Measurements from ENCODE around the gene TMEM17.

Gene TMEM17

GRCh38 chr2:62511636-62512035 is 5.6 kb upstream of the TMEM17 start:
- no peak overlapping the region for H3K4me3 ChIP-seq (ENCODE audit: control insufficient read depth, low read depth, low read length)
- TF ChIP-seq, protein P1, sequence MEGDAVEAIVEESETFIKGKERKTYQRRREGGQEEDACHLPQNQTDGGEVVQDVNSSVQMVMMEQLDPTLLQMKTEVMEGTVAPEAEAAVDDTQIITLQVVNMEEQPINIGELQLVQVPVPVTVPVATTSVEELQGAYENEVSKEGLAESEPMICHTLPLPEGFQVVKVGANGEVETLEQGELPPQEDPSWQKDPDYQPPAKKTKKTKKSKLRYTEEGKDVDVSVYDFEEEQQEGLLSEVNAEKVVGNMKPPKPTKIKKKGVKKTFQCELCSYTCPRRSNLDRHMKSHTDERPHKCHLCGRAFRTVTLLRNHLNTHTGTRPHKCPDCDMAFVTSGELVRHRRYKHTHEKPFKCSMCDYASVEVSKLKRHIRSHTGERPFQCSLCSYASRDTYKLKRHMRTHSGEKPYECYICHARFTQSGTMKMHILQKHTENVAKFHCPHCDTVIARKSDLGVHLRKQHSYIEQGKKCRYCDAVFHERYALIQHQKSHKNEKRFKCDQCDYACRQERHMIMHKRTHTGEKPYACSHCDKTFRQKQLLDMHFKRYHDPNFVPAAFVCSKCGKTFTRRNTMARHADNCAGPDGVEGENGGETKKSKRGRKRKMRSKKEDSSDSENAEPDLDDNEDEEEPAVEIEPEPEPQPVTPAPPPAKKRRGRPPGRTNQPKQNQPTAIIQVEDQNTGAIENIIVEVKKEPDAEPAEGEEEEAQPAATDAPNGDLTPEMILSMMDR (IDR thresholded peaks at IDR 0.05; ENCODE audit: control insufficient read depth, insufficient read depth, low read depth, low read length, missing control alignments), result no peak
- no peak for DNase-seq (ENCODE audit: low read depth)

DNA sequence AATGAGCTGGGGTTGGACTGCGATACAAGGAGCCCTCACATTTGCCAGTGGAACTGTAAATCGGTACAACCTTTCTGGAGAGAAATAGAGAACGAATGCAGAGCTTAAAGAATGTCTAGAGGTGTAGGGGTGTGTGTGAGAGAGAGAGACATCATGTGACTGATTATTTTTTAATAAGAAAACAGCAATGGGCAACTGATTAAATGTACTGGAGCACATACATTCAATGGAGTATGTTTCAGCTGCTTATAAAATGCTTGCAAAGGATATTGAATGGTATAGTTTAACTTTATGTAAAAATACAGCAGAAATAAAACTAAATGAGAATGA is 391 bp upstream of the TMEM17 start:
- TF ChIP-seq, protein P1 (IDR thresholded peaks at IDR 0.05; ENCODE audit: control insufficient read depth, insufficient read depth, low read depth, low read length, missing control alignments), result no peak
- no peak for DNase-seq (ENCODE audit: low read depth)
- H3K4me3 ChIP-seq (ENCODE audit: control insufficient read depth, low read depth, low read length), result peak overlapping the region; percentile 84

DNA sequence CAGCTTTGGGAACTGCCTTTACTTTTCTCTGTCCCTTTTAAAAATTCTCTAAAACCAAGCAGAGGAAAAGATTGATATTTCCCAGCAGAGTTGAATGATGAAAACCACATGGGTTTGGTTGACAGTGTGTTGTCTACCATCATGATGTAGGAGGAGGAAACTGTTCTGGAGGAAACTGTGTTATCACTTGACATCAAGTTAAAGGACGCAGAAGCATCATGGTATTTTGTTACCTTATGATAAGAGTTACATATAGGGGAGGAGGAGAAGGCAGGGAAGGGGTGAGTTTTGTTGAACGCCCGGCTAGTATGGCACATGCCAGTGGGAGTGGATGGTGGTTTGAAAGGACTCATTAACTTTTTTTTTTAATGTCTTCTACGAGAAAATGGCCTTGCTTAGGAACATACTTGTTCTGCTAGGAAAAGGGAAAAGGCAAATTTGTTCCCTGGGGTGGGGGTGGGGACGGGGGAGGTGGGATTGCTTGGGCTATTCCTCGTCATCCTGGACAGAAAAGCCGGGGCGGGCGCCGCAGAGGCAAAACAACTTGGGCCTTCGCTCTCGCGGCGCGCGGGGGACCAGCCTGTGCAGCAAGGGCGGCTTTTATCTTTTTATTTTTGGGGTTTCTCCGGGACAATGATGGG is 766 bp downstream of the TMEM17 start:
- no peak for DNase-seq (ENCODE audit: low read depth)
- TF ChIP-seq, protein P1 (IDR thresholded peaks at IDR 0.05; ENCODE audit: control insufficient read depth, insufficient read depth, low read depth, low read length, missing control alignments), result no peak
- H3K4me3 ChIP-seq (ENCODE audit: control insufficient read depth, low read depth, low read length), result peak overlapping the region; percentile 84

GRCh38 chr2:62504657-62505056 is 1.3 kb downstream of the TMEM17 start:
- TF ChIP-seq, protein P1 (IDR thresholded peaks at IDR 0.05; ENCODE audit: control insufficient read depth, insufficient read depth, low read depth, low read length, missing control alignments), result no peak
- no peak for DNase-seq (ENCODE audit: low read depth)

GRCh38 chr2:62501794-62502500 is 4.0 kb downstream of the TMEM17 start:
- DNase-seq (ENCODE audit: low read depth), result peak; percentile 18
- H3K4me3 ChIP-seq (ENCODE audit: control insufficient read depth, low read depth, low read length), result no peak overlapping the region
- TF ChIP-seq, protein P1 (IDR thresholded peaks at IDR 0.05; ENCODE audit: control insufficient read depth, insufficient read depth, low read depth, low read length, missing control alignments), result no peak

More at GRCh38 chr2:62504657-62505056, 1.3 kb downstream of the TMEM17 start:
- no peak overlapping the region for H3K4me3 ChIP-seq (ENCODE audit: control insufficient read depth, low read depth, low read length)

GRCh38 chr2:62501069-62501468 is 4.9 kb downstream of the TMEM17 start:
- no peak for DNase-seq (ENCODE audit: low read depth)
- H3K4me3 ChIP-seq (ENCODE audit: control insufficient read depth, low read depth, low read length), result no peak overlapping the region
- TF ChIP-seq, protein P1 (IDR thresholded peaks at IDR 0.05; ENCODE audit: control insufficient read depth, insufficient read depth, low read depth, low read length, missing control alignments), result no peak

All from AG09309 (cell line).